ENCODE results near the gene TIAM1.

TIAM1 gene

GRCh38 chr21:31268090-31268489 lies 76.0 kb downstream of the TIAM1 start:
- DNase-seq (ENCODE audit: low read depth), result no peak
- H3K4me3 ChIP-seq (ENCODE audit: low read length), result no peak overlapping the region
- TF ChIP-seq CTCF (conservative IDR thresholded peaks at IDR 0.05; ENCODE audit: low read depth, low read length), result no peak

GRCh38 chr21:31267644-31268043 lies 76.4 kb downstream of the TIAM1 start:
- no peak for TF ChIP-seq CTCF (conservative IDR thresholded peaks at IDR 0.05; ENCODE audit: low read depth, low read length)
- peak; percentile 12 for DNase-seq (ENCODE audit: low read depth)
- H3K4me3 ChIP-seq (ENCODE audit: low read length), result no peak overlapping the region

- H3K4me3 ChIP-seq (ENCODE audit: low read length), result no peak overlapping the region
- DNase-seq (ENCODE audit: low read depth), result no peak
- no peak for TF ChIP-seq CTCF (conservative IDR thresholded peaks at IDR 0.05; ENCODE audit: low read depth, low read length)
Observed at GRCh38 chr21:31266241-31266640, 77.8 kb downstream of the TIAM1 start.

- H3K4me3 ChIP-seq (ENCODE audit: low read length), result no peak overlapping the region
- TF ChIP-seq CTCF (conservative IDR thresholded peaks at IDR 0.05; ENCODE audit: low read depth, low read length), result no peak
- no peak for DNase-seq (ENCODE audit: low read depth)
Observed at GRCh38 chr21:31265366-31266013, 78.6 kb downstream of the TIAM1 start.

- DNase-seq (ENCODE audit: low read depth), result no peak
- no peak overlapping the region for H3K4me3 ChIP-seq (ENCODE audit: low read length)
- TF ChIP-seq CTCF (conservative IDR thresholded peaks at IDR 0.05; ENCODE audit: low read depth, low read length), result peak; percentile 11
Observed at GRCh38 chr21:31264574-31264973, 79.5 kb downstream of the TIAM1 start.

- no peak for DNase-seq (ENCODE audit: low read depth)
- no peak overlapping the region for H3K4me3 ChIP-seq (ENCODE audit: low read length)
- TF ChIP-seq CTCF (conservative IDR thresholded peaks at IDR 0.05; ENCODE audit: low read depth, low read length), result no peak
Observed at GRCh38 chr21:31262728-31263127, 81.3 kb downstream of the TIAM1 start.

GRCh38 chr21:31261759-31262158 lies 82.3 kb downstream of the TIAM1 start:
- no peak for TF ChIP-seq CTCF (conservative IDR thresholded peaks at IDR 0.05; ENCODE audit: low read depth, low read length)
- DNase-seq (ENCODE audit: low read depth), result no peak
- no peak overlapping the region for H3K4me3 ChIP-seq (ENCODE audit: low read length)

Data from retinal pigment epithelial cell (primary cell).